NCI-H345 treated with DMSO at 0.1 percent for 48 hours (cell line): ENCODE results near the gene PRR30.
A peak's percentile ranks its signal among the peaks of the same experiment; 100 is the strongest.

Experiments
- DNase-seq: peaks from one replicate; lab custom pipeline; 2025; ENCODE audit not compliant: unreplicated experiment; lab: John Stamatoyannopoulos, UW

Gene PRR30

GRCh38 chr2:27155069-27155520 is 15.9 kb upstream of the PRR30 start:
- no peak for DNase-seq

- DNase-seq: no peak
Measured at GRCh38 chr2:27154488-27154887, 15.3 kb upstream of the PRR30 start.

GRCh38 chr2:27152796-27153464 is 13.7 kb upstream of the PRR30 start:
- no peak for DNase-seq

- no peak for DNase-seq
Measured at GRCh38 chr2:27152102-27152795, 13.0 kb upstream of the PRR30 start.

GRCh38 chr2:27150639-27151230 is 11.5 kb upstream of the PRR30 start:
- DNase-seq: no peak

GRCh38 chr2:27149570-27150405 is 10.6 kb upstream of the PRR30 start:
- no peak for DNase-seq

- no peak for DNase-seq
Measured at GRCh38 chr2:27148801-27149439, 9.7 kb upstream of the PRR30 start, which contains the start of gene TCF23. TSS of gene TCF23 (plus strand) at chr2:27149004. CDS start at chr2:27149134, 130 bp downstream.

- DNase-seq: no peak
Measured at GRCh38 chr2:27147935-27148334, 8.7 kb upstream of the PRR30 start.

GRCh38 chr2:27145682-27146081 is 6.5 kb upstream of the PRR30 start:
- DNase-seq: no peak

- no peak for DNase-seq
Measured at GRCh38 chr2:27143285-27143684, 4.1 kb upstream of the PRR30 start.

- no peak for DNase-seq
Measured at GRCh38 chr2:27138111-27138510, 1.1 kb downstream of the PRR30 start.

GRCh38 chr2:27137322-27137935 is 1.8 kb downstream of the PRR30 start:
- DNase-seq: no peak

- DNase-seq: no peak
Measured at GRCh38 chr2:27136751-27137150, 2.5 kb downstream of the PRR30 start.

GRCh38 chr2:27135478-27135955 is 3.7 kb downstream of the PRR30 start:
- no peak for DNase-seq

- DNase-seq: no peak
Measured at GRCh38 chr2:27134781-27135477, 4.3 kb downstream of the PRR30 start.

GRCh38 chr2:27133905-27134780 is 5.1 kb downstream of the PRR30 start, which contains the start of gene PREB:
TSS of gene PREB (minus strand) at chr2:27134636. CDS start at chr2:27134421, 215 bp downstream.
- DNase-seq: peak; percentile 97

- DNase-seq: no peak
Measured at GRCh38 chr2:27133195-27133875, 5.9 kb downstream of the PRR30 start.

GRCh38 chr2:27131429-27131828 is 7.8 kb downstream of the PRR30 start:
- no peak for DNase-seq
